ENCODE results near the gene PRR30.

Gene PRR30

GRCh38 chr2:27155069-27155520, 15.9 kb upstream of the PRR30 start:
- in situ Hi-C loops (cut with MboI; ENCODE audit: low sequenced_read_pairs) = no loop called here

DNA sequence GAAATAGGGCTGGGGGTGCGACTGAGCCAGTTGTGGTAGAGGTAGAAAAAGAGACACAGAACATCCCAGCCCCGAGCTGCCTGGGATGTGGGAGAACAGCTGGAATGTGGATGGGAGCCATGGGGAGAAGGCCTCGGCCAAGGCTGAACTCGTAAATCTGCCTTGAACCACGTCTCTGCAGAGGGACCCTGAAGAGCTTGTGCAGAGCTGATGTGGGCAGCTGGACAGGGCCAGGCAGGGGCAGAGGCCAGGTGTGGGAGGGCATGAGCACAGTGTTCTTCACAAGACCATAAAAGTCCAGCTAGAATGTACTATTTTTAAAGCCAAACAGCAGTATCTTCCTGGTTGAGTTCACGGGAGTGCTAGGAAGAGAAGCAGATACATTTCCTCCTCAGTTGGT, 15.3 kb upstream of the PRR30 start:
- in situ Hi-C loops (cut with MboI; ENCODE audit: low sequenced_read_pairs) = no loop called here

DNA sequence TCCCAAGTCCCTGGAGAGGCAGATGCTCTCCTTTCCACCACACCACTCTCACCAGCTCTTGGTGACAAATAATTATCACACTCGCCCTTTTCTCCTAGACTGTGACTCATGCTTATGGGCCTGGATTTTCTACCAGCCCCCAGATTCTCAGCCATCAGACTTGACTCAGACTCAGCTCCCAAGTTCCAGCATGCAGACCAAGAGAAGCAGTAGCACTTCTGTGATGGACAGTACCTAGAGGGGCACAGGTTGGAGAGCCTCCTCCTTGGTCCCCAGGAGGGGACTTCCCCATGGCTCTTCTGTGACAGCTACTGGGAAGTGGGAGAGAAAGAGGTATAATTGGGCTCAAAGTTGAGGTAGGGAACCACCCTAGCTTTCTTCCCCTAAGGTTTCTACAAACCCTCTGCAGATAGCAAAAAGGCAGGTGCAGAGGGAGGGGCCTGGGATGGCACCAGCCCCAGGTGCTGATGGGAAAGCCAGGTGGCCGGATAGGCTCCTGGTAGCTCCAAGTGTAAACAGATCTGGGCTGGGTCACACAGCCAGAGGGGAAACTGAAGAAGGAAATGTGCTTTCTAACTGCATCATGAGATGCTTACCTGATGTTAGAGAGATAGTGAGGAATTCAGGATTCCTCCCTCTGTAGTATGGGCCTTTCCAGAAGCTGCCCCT, 13.7 kb upstream of the PRR30 start:
- in situ Hi-C loops (cut with MboI; ENCODE audit: low sequenced_read_pairs) = no loop called here

GRCh38 chr2:27152102-27152795, 13.0 kb upstream of the PRR30 start:
- in situ Hi-C loops (cut with MboI; ENCODE audit: low sequenced_read_pairs) = no loop called here

- in situ Hi-C loops (cut with MboI; ENCODE audit: low sequenced_read_pairs) = no loop called here
These were observed 11.5 kb upstream of the PRR30 start for GRCh38 chr2:27150639-27151230.

- in situ Hi-C loops (cut with MboI; ENCODE audit: low sequenced_read_pairs) = no loop called here
These were observed 10.6 kb upstream of the PRR30 start for GRCh38 chr2:27149570-27150405.

DNA sequence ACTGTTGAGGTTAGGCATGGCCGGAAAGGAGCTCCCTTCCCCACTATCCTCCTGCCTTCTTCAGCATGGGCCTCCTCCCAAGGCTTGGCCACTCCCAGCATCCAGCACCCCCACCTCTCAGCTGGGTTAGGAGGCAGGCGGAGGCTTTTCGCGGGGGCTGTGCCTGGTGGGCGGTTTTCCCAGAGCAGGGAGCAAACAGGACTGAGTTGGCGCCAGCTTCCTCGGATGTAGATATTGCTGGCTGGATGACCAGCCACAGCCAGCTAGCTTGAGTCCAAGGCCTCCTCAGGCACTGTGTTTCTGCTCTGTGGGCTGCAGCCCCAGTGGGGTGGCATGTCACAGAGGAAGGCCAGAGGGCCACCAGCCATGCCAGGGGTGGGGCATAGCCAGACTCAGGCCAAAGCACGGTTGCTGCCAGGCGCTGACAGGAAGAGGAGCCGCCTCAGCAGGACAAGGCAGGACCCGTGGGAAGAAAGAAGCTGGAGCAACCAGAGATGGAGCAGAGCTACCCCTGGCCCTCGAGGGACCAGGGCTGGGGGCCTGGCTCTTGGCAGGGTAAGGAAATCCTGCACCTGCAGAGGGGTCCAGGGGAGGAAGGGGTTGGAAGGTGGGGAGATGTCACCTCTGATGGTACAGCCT, 9.7 kb upstream of the PRR30 start, which contains the start of gene TCF23:
TCF23 (plus strand) TSS at position 204 of the 639 bp plus-strand sequence; CDS start at position 334, 130 bp downstream.
- in situ Hi-C loops (cut with MboI; ENCODE audit: low sequenced_read_pairs) = no loop called here

DNA sequence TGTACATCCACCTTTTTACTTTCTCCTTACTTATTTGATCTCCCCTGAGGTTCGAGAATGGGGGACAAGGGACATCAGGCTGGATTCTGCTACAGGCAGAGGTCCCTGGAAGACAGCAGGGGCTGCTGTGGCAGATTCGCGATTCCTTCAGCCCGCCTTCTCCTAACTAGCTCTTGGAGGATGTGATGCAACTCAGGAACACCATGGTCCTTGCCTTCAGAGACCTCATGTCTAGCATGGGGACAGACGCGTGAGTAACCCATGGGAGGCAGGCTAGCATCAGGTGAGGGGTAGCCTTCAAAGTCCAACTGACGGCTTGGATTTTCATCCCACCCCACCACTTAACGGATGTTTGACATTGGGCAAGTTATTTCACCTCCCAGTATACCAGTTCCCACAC, 8.7 kb upstream of the PRR30 start:
- in situ Hi-C loops (cut with MboI; ENCODE audit: low sequenced_read_pairs) = no loop called here

DNA sequence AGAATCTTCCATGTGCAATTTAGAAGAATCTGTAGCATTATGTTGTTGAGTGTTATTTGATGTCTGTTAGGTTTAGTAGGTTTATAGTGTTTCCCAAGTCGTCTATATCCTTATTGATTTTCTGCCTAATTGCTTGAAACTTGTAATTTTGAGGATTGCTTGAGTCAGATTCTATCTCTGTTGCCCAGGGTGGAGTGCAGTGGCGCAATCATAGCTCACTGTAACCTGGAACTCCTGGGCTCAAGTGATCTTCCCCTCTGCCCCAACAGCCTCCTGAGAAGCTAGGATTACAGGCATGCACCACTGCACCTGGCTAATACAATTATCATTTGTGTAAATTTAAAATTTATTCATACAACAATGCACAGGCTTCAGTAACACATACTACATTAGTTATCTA, 6.5 kb upstream of the PRR30 start:
- in situ Hi-C loops (cut with MboI; ENCODE audit: low sequenced_read_pairs) = no loop called here

GRCh38 chr2:27143285-27143684, 4.1 kb upstream of the PRR30 start:
- in situ Hi-C loops (cut with MboI; ENCODE audit: low sequenced_read_pairs) = no loop called here

DNA sequence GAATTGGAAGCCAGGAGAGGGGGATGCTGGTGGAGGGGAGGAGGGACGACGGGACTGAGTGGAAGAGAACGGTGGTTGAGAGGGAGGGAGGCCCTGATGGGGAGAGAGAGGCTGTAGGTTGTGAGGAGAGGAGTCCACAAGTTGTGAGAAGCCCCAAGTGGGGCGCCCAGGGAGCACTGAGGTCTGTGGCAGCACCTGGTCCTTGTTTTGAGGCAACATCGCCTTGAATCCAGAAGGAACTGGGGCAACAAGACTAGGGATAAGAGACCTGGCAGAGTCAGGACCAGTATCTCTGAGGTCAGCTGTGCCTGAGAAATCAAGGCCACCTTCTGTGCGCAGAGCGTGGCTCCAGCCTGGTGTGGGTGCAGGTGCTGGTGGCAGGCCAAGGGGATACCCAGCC, 1.1 kb downstream of the PRR30 start:
- in situ Hi-C loops (cut with MboI; ENCODE audit: low sequenced_read_pairs) = no loop called here

GRCh38 chr2:27137322-27137935, 1.8 kb downstream of the PRR30 start:
- in situ Hi-C loops (cut with MboI; ENCODE audit: low sequenced_read_pairs) = no loop called here

- in situ Hi-C loops (cut with MboI; ENCODE audit: low sequenced_read_pairs) = no loop called here
These were observed 2.5 kb downstream of the PRR30 start for GRCh38 chr2:27136751-27137150.

DNA sequence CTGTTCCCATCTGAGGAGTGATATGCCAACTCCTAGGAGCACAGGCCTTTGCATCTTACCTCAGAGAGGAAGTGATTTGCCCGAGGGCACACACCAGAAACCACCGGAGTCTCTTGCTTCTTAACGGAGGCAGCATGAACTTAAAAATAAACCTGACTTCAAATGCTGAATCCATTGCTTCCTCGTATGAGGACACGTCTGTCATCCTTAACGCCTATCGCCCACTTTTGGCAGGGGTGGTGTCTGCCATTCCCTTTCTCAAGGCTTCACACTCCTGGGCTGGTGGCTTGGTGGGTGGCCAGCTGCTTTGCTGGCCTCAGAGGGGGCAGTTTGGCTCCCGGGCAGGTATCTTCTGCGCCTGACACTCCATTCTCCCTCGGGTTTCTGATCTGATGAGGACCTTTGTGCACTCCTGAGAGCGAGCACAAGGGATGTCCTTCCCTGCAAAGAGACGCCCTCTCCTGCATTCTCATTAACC, 3.7 kb downstream of the PRR30 start:
- in situ Hi-C loops (cut with MboI; ENCODE audit: low sequenced_read_pairs) = no loop called here

- in situ Hi-C loops (cut with MboI; ENCODE audit: low sequenced_read_pairs) = no loop called here
These were observed 4.3 kb downstream of the PRR30 start for GRCh38 chr2:27134781-27135477.

GRCh38 chr2:27133905-27134780, 5.1 kb downstream of the PRR30 start, which contains the start of gene PREB:
Gene PREB (minus strand): TSS chr2:27134636. CDS start chr2:27134421, 215 bp downstream.
- in situ Hi-C loops (cut with MboI; ENCODE audit: low sequenced_read_pairs) = no loop called here

- in situ Hi-C loops (cut with MboI; ENCODE audit: low sequenced_read_pairs) = no loop called here
These were observed 5.9 kb downstream of the PRR30 start for GRCh38 chr2:27133195-27133875.

DNA sequence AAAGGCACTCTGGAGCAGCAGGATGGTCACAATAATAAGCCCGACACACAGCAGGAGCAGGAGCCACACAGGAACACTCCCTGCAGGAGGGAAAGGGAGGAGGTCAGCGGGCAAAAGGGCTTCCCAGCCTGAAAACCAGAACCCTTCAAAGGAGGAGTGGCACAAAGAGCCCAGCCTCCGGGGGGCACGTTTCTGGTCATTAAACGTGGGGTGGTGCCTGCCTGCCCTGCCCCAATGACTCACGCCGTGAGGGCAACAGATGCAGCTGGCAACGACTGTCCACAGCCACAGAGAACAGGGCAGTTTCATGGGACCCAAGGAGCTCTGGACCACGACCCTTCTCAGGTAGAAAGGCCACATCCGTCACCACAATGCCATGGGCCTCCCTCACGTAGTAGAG, 7.8 kb downstream of the PRR30 start:
- in situ Hi-C loops (cut with MboI; ENCODE audit: low sequenced_read_pairs) = no loop called here
